H1 (cell line): ENCODE measurements around the gene SLC5A2. TPM values are rescaled to one million over a fixed set of nuclear protein-coding genes. Genes with fewer than 3 reads are reported as not detected.

Experiments
- BCL11A ChIP-seq, 2 experiments: IDR thresholded peaks; one replicate each; pipeline ENCODE4 v1.6.1; 2011; ENCODE audit warnings: low read depth in 2 of 2, low read length in 2 of 2, mild to moderate bottlenecking in 2 of 2
- GTF2F1 ChIP-seq: IDR thresholded peaks from 2 replicates; pipeline ENCODE4 v1.6.1; 2012; ENCODE audit warnings: low read depth, low read length, improper control_type of control experiment, borderline replicate concordance
- JUND ChIP-seq: IDR thresholded peaks from 2 replicates; pipeline ENCODE4 v1.6.1; 2011; ENCODE audit warnings: mild to moderate bottlenecking, improper control_type of control experiment, low read length
- POLR2A ChIP-seq, 2 experiments: IDR thresholded peaks; 1 replicate in 1 of 2; 2 replicates in 1 of 2; pipeline ENCODE4 v1.6.1; 2011; ENCODE audit warnings: low read depth in 2 of 2, low read length in 2 of 2, mild to moderate bottlenecking in 2 of 2; ENCODE audit errors: control extremely low read depth in 1 of 2
- POU5F1 ChIP-seq: IDR thresholded peaks from 2 replicates; pipeline ENCODE4 v1.6.1; 2011; ENCODE audit warnings: low read depth, mild to moderate bottlenecking, low read length, moderate library complexity
- SIRT6 ChIP-seq: IDR thresholded peaks from one replicate; pipeline ENCODE4 v1.7.1; 2012; ENCODE audit warnings: low read length, inconsistent platforms
- SUZ12 ChIP-seq: fragments of 200-600 bp; sonication (generic); IDR thresholded peaks from 2 replicates; pipeline ENCODE4 v1.6.1; 2012; ENCODE audit warnings: mild to moderate bottlenecking, inconsistent platforms, low read length, moderate library complexity, mixed read lengths
- polyA plus RNA-seq, 7 experiments: library from polyadenylated mRNA; depleted of rRNA in 3 of 7; stranded (reverse) in 5 of 7; unstranded in 2 of 7; fragments of >200 nt in 5 of 7; fragments of 200-250 nt in 2 of 7; gene quantifications; 1 replicate in 5 of 7; 2 replicates in 1 of 7; 4 replicates in 1 of 7; pipeline versions ENCODE4 v1.2.1 to v1.2.3, GENCODE V29; 2011 to 2013; ENCODE audit warnings: missing spikeins in 2 of 7, mixed read lengths in 2 of 7
- total RNA-seq: library from RNA; stranded (reverse); fragmentation: NEBNext Ultra II Directional; extraction: Animal tissue kit (Norgen Biotek cat#: 25700); gene quantifications from 2 replicates; pipeline ENCODE4 v1.2.1, GENCODE V29; 2021
- TF ChIP-seq, protein P1 (sequence below), 3 experiments: IDR thresholded peaks; 1 replicate in 2 of 3; 2 replicates in 1 of 3; pipeline versions ENCODE4 v1.5.1 to v1.6.1; 2011; ENCODE audit warnings: low read length in 3 of 3, mild to moderate bottlenecking in 3 of 3, inconsistent platforms in 2 of 3, low read depth in 1 of 3, moderate library complexity in 1 of 3; ENCODE audit not compliant: insufficient read depth in 1 of 3; ENCODE audit errors: control extremely low read depth in 1 of 3

SLC5A2 gene
- total and polyA plus RNA-seq, 2 of the 8 experiments (the other 6 are each of a cell fraction or from before 2014, with no cell fraction given): 0.56 to 4.4 TPM

DNA sequence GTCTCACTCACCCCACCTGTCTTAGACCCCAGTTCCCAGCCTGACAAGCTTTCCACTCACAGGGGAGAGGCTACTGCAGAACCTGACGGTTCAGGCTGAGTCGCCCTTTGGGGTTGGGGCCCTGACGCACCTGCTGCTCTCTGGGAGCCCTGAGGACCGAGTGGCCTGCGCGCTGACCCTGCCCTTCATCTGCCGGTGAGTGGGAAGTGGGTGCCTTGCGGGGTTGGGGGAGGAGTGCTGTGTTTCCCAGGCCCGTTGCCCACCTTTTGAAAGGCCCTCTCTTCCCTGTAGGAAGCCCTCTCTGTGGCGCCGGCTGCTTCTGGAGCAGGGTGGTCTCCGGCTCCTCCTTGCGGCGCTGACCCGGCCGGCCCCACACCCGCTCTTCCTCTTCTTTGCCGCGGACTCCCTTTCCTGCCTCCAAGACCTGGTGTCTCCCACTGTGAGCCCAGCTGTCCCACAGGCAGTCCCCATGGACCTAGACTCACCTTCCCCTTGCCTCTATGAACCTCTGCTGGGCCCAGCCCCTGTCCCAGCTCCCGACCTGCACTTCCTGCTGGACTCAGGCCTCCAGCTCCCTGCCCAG is 17.0 kb upstream of the SLC5A2 start (continued):
- TF ChIP-seq, protein P1, sequence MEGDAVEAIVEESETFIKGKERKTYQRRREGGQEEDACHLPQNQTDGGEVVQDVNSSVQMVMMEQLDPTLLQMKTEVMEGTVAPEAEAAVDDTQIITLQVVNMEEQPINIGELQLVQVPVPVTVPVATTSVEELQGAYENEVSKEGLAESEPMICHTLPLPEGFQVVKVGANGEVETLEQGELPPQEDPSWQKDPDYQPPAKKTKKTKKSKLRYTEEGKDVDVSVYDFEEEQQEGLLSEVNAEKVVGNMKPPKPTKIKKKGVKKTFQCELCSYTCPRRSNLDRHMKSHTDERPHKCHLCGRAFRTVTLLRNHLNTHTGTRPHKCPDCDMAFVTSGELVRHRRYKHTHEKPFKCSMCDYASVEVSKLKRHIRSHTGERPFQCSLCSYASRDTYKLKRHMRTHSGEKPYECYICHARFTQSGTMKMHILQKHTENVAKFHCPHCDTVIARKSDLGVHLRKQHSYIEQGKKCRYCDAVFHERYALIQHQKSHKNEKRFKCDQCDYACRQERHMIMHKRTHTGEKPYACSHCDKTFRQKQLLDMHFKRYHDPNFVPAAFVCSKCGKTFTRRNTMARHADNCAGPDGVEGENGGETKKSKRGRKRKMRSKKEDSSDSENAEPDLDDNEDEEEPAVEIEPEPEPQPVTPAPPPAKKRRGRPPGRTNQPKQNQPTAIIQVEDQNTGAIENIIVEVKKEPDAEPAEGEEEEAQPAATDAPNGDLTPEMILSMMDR (IDR thresholded peaks at IDR 0.05; ENCODE audit: control extremely low read depth in 1 of 3, insufficient read depth in 1 of 3, low read depth in 1 of 3, low read length in 3 of 3): no peak
- TF ChIP-seq POLR2A (IDR thresholded peaks at IDR 0.05; ENCODE audit: control extremely low read depth in 1 of 2, low read depth in 2 of 2, low read length in 2 of 2) (no peak), BCL11A (IDR thresholded peaks at IDR 0.05; ENCODE audit: low read depth in 2 of 2, low read length in 2 of 2) (no peak), SUZ12 (no peak), JUND (no peak), POU5F1 (no peak), GTF2F1 (no peak), SIRT6 (no peak)
